ENCODE data around the gene KRTAP5-5. TPM values are rescaled to one million over a fixed set of nuclear protein-coding genes. Genes with fewer than 3 reads are reported as not detected.
"Not testable (repeated sequence)": the region's sequence is repeated elsewhere in the genome, so short reads cannot be mapped to it uniquely, and the experiment has no call there.

The KRTAP5-5 gene
- total RNA-seq, 1 experiment from 2014 or later, result not detected

DNA sequence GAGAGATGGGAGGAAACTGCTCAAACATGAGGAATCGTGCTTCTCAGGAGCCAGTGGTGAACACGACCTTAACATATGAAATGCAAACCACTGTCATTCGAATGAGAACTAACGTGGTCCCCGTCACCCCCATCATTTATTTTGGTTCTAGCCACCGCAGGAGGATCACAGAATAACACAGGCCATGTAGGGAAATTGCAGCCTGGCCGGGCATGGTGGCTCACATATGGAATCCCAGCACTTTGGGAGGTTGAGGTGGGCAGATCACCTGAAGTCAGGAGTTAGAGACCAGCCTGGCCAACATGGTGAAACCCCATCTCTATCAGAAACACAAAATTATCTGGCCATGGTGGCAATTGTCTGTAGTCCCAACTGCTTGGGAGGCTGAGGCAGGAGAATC is 27.1 kb downstream of the KRTAP5-5 start:
- Histone ChIP-seq H3K9me3 (ENCODE audit: low read depth, low read length, poor library complexity, severe bottlenecking) (no peaks in the 10 kb centered on the region), H3K4me3 (ENCODE audit: low read depth, low read length, poor library complexity, severe bottlenecking) (no peak overlapping the region), H3K27me3 (replicated peaks; ENCODE audit: insufficient read depth, low read depth, low read length, poor library complexity) (peaks cover 10% of the 10 kb centered on the region), H3K27ac (ENCODE audit: low read depth, low read length, poor library complexity, severe bottlenecking) (no peak overlapping the region), H3K4me1 (ENCODE audit: insufficient read depth, low read length, poor library complexity, severe bottlenecking) (no peaks in the 10 kb centered on the region), H3K36me3 (ENCODE audit: insufficient read depth, low read length, poor library complexity, severe bottlenecking) (no peaks in the 10 kb centered on the region)
- intact Hi-C loops (cut with micrococcal nuclease; ENCODE audit: unreplicated experiment), result no loop called here
- TF ChIP-seq EZH2 (IDR thresholded peaks at IDR 0.05; ENCODE audit: borderline replicate concordance, low read depth, low read length, poor library complexity, severe bottlenecking), result no peak
- TF ChIP-seq, protein P1, sequence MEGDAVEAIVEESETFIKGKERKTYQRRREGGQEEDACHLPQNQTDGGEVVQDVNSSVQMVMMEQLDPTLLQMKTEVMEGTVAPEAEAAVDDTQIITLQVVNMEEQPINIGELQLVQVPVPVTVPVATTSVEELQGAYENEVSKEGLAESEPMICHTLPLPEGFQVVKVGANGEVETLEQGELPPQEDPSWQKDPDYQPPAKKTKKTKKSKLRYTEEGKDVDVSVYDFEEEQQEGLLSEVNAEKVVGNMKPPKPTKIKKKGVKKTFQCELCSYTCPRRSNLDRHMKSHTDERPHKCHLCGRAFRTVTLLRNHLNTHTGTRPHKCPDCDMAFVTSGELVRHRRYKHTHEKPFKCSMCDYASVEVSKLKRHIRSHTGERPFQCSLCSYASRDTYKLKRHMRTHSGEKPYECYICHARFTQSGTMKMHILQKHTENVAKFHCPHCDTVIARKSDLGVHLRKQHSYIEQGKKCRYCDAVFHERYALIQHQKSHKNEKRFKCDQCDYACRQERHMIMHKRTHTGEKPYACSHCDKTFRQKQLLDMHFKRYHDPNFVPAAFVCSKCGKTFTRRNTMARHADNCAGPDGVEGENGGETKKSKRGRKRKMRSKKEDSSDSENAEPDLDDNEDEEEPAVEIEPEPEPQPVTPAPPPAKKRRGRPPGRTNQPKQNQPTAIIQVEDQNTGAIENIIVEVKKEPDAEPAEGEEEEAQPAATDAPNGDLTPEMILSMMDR (conservative IDR thresholded peaks at IDR 0.05; ENCODE audit: low read depth, low read length), result no peak
- DNase-seq (ENCODE audit: low spot score), result no peak
- ChIA-PET POLR2A (ENCODE audit: low non-redundant PET) (no interaction called here), CTCF (no interaction called here)
- BruUV-seq (replicated peaks), result no TSS peak

DNA sequence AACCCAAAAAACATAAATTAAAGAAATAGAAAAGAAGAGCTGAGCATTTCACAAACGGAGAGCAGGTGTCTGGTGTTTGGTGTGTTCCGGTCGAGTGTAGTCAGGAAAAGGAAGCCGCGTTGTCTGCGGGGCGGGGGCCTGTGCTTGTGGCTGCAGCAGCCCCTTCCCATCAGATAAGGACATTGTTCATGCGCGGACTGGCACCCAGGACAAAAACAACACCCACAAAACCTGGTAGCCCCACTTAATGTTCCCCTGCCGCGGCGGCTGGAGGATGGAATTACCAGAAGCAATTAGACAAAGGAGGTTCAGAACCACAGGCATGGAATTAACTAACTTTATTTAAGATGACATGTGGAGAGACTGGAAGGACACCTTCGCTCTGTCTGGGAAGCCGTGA is 29.9 kb downstream of the KRTAP5-5 start:
- ChIA-PET POLR2A (ENCODE audit: low non-redundant PET) (no interaction called here), CTCF (no interaction called here)
- BruUV-seq (replicated peaks), result no TSS peak
- no peak for TF ChIP-seq EZH2 (IDR thresholded peaks at IDR 0.05; ENCODE audit: borderline replicate concordance, low read depth, low read length, poor library complexity, severe bottlenecking)
- TF ChIP-seq, protein P1 (conservative IDR thresholded peaks at IDR 0.05; ENCODE audit: low read depth, low read length), result no peak
- Histone ChIP-seq H3K27ac (ENCODE audit: low read depth, low read length, poor library complexity, severe bottlenecking) (no peak overlapping the region), H3K9me3 (ENCODE audit: low read depth, low read length, poor library complexity, severe bottlenecking) (no peaks in the 10 kb centered on the region), H3K27me3 (replicated peaks; ENCODE audit: insufficient read depth, low read depth, low read length, poor library complexity) (peaks cover 10% of the 10 kb centered on the region), H3K4me3 (ENCODE audit: low read depth, low read length, poor library complexity, severe bottlenecking) (no peak overlapping the region), H3K36me3 (ENCODE audit: insufficient read depth, low read length, poor library complexity, severe bottlenecking) (no peaks in the 10 kb centered on the region), H3K4me1 (ENCODE audit: insufficient read depth, low read length, poor library complexity, severe bottlenecking) (no peaks in the 10 kb centered on the region)
- no peak for DNase-seq (ENCODE audit: low spot score)
- intact Hi-C loops (cut with micrococcal nuclease; ENCODE audit: unreplicated experiment), result no loop called here

DNA sequence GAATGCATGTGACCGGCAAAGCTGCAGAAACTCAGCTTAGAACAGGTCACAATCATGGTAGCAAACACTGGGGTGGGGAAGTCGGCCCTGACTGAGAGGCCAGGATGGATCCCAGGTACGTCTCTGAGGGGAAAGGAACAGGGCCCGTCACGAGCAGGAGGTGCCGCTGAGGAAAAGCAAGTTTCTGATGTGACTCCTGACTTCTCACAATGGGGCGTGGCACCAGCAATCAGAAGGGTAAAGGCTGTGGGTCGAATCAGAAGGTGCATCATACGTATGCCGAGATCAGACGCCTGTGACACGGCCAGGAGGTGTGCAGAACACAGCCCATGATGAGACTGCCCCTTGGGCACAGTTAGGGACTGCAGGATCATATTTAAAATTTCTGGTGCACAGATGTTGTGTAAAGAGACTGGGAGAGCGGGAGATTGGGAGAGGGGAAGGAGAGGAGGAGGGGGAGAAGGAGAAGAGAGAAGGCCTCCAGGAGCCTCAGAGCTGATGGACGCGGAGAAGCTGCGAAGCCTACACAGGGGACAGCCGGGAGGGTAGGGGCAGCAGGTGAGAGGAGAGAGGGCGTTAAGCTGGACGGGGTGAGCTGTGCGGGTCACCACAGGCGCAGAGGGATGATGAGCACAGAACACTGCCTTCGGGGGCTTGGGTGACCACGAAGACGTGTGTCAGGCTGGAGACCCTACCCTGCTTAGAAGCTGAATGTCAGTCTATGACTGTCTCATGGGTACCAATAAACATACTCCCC is 30.7 kb downstream of the KRTAP5-5 start:
- intact Hi-C loops (cut with micrococcal nuclease; ENCODE audit: unreplicated experiment), result no loop called here
- Histone ChIP-seq H3K36me3 (ENCODE audit: insufficient read depth, low read length, poor library complexity, severe bottlenecking) (no peaks in the 10 kb centered on the region), H3K27me3 (replicated peaks; ENCODE audit: insufficient read depth, low read depth, low read length, poor library complexity) (peaks cover 10% of the 10 kb centered on the region), H3K4me3 (ENCODE audit: low read depth, low read length, poor library complexity, severe bottlenecking) (no peak overlapping the region), H3K27ac (ENCODE audit: low read depth, low read length, poor library complexity, severe bottlenecking) (no peak overlapping the region), H3K9me3 (ENCODE audit: low read depth, low read length, poor library complexity, severe bottlenecking) (no peaks in the 10 kb centered on the region), H3K4me1 (ENCODE audit: insufficient read depth, low read length, poor library complexity, severe bottlenecking) (no peaks in the 10 kb centered on the region)
- CTCF ChIA-PET, result no interaction called here
- no peak for DNase-seq (ENCODE audit: low spot score)
- POLR2A ChIA-PET (ENCODE audit: low non-redundant PET), result no interaction called here
- TF ChIP-seq, protein P1 (conservative IDR thresholded peaks at IDR 0.05; ENCODE audit: low read depth, low read length), result no peak
- TF ChIP-seq EZH2 (IDR thresholded peaks at IDR 0.05; ENCODE audit: borderline replicate concordance, low read depth, low read length, poor library complexity, severe bottlenecking), result no peak
- no TSS peak for BruUV-seq (replicated peaks)

DNA sequence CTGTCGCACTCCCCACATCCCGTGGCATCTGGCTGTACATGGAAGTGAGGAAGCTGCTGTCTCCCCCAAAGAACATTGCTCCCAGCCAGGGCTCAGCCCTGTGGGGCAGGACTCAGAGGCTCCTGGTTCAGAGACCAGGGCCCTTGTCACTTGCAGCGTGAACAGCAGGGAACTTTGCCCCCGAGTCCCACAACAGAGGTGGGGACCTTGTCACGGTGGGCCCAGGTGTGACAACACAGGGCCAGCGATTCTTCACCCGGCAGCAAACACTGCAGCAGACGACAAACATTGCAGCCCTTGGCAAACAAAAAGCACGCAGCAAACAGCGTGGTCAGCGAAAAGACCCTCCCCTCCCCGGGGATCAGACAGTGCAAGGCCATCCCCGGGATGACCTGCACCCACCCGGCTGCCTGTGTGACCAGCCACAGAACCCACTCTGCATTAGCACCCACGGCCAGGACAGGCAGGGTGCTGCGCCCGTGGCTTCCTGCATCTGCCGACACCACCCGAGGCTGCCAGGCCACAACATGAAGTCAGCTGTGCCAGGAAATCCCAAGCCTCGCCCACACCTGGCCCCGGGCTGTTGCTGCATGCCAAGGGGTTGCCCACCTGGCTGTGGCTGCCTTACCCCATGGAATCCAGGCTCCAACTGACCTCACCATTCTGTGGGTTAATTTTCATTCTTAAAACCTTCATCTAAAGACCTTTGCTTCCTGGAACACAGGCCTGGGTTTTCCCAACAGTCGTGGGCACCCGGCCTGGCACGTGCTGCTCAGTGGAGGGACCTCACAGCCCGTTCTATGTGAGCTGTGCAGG is 32.1 kb downstream of the KRTAP5-5 start:
- BruUV-seq (replicated peaks); H3K36me3 ChIP-seq (ENCODE audit: insufficient read depth, low read length, poor library complexity, severe bottlenecking); H3K9me3 ChIP-seq (ENCODE audit: low read depth, low read length, poor library complexity, severe bottlenecking); H3K4me3 ChIP-seq (ENCODE audit: low read depth, low read length, poor library complexity, severe bottlenecking); intact Hi-C loops (cut with micrococcal nuclease; ENCODE audit: unreplicated experiment); H3K27ac ChIP-seq (ENCODE audit: low read depth, low read length, poor library complexity, severe bottlenecking); H3K27me3 ChIP-seq (replicated peaks; ENCODE audit: insufficient read depth, low read depth, low read length, poor library complexity); H3K4me1 ChIP-seq (ENCODE audit: insufficient read depth, low read length, poor library complexity, severe bottlenecking); POLR2A ChIA-PET (ENCODE audit: low non-redundant PET); DNase-seq (ENCODE audit: low spot score); CTCF ChIA-PET: not testable (repeated sequence)

DNA sequence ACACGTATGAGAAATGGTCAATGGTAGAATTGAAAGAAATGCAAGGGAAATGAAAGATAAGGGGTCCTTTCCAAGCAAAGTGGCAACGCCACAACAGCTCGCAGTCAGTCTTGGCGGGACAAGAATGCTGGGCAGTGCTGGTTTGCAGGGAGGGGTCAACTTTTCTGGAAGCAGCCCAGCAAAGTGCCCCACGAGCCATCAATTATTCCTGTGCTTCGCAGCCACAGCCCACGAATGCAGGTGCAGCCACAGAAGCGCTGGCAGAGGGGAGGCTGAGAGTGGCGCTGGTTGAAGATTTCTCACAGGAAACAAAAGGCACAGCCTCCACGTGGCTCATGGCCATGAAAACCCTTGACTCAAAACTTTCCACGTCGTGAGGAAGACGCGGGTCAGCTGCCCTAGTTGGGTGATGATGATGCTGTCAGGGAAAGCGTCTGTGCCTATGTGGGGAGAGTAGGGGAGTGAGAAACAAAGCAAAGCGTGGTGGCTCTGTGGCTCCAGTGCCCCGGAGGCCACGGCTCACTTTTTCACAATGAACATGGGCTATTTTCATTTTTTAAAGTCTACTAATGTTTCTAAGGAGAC is 33.2 kb downstream of the KRTAP5-5 start:
- H3K36me3 ChIP-seq (ENCODE audit: insufficient read depth, low read length, poor library complexity, severe bottlenecking); DNase-seq (ENCODE audit: low spot score); BruUV-seq (replicated peaks); H3K4me1 ChIP-seq (ENCODE audit: insufficient read depth, low read length, poor library complexity, severe bottlenecking); CTCF ChIA-PET; H3K4me3 ChIP-seq (ENCODE audit: low read depth, low read length, poor library complexity, severe bottlenecking); H3K9me3 ChIP-seq (ENCODE audit: low read depth, low read length, poor library complexity, severe bottlenecking); H3K27ac ChIP-seq (ENCODE audit: low read depth, low read length, poor library complexity, severe bottlenecking); POLR2A ChIA-PET (ENCODE audit: low non-redundant PET); intact Hi-C loops (cut with micrococcal nuclease; ENCODE audit: unreplicated experiment): not testable (repeated sequence)
- H3K27me3 ChIP-seq (replicated peaks; ENCODE audit: insufficient read depth, low read depth, low read length, poor library complexity), result peaks cover 10% of the 10 kb centered on the region

All from A673 (cell line).